H1 (cell line): Measurements from ENCODE around the gene CCNY. TPM values are rescaled to one million over a fixed set of nuclear protein-coding genes. Genes with fewer than 3 reads are reported as not detected.

Experiments used
- CTCF ChIA-PET: fragments of 300-600 bp; sonication (Branson Sonifier 250); formaldehyde crosslinking; loops from one replicate; lab custom pipeline; 2021; ENCODE audit not compliant: partially characterized antibody; lab: Charles Lee
- POLR2A ChIA-PET: fragments of 300-600 bp; sonication (Branson Sonifier 250); formaldehyde crosslinking; loops from one replicate; lab custom pipeline; 2021; ENCODE audit warnings: inconsistent platforms; ENCODE audit not compliant: partially characterized antibody; lab: Charles Lee
- DNase-seq, 2 experiments: peaks; one replicate each; pipeline versions ENCODE4 v3.0.0 to v3.0.0-alpha.2; 2010 to 2022; ENCODE audit warnings: low spot score in 2 of 2, low read depth in 1 of 2, mixed read lengths in 1 of 2
- FAIRE-seq: peaks from 2 replicates; lab custom pipeline; 2011; peaks lifted over from hg19 to GRCh38; lab: Jason Lieb, UNC
- H2AFZ ChIP-seq: 2 replicates; pipeline ENCODE4 v1.8.1; 2012; ENCODE audit warnings: low read length, inconsistent platforms
- H2AK5ac ChIP-seq: 2 replicates; pipeline ENCODE4 v1.6.1; 2013; ENCODE audit warnings: low read depth, low read length
- H2BK120ac ChIP-seq: replicated peaks from 2 replicates; pipeline ENCODE3; 2013; ENCODE audit warnings: low read depth, low read length, inconsistent platforms
- H2BK12ac ChIP-seq: 2 replicates; pipeline ENCODE4 v1.6.1; 2013; ENCODE audit warnings: low read depth, low read length
- H2BK15ac ChIP-seq: 2 replicates; pipeline ENCODE4 v1.6.1; 2013; ENCODE audit warnings: low read length
- H2BK20ac ChIP-seq: 2 replicates; pipeline ENCODE4 v1.6.1; 2013; ENCODE audit warnings: low read length
- H2BK5ac ChIP-seq: 2 replicates; pipeline ENCODE4 v1.6.1; 2013; ENCODE audit warnings: low read depth, low read length
- H3K14ac ChIP-seq: 2 replicates; pipeline ENCODE4 v1.6.1; 2013; ENCODE audit warnings: inconsistent platforms; ENCODE audit not compliant: insufficient read length
- H3K18ac ChIP-seq: 2 replicates; pipeline ENCODE4 v1.6.1; 2013; ENCODE audit warnings: low read length; ENCODE audit errors: extremely low read depth
- H3K23ac ChIP-seq: 2 replicates; pipeline ENCODE4 v1.6.1; 2013; ENCODE audit warnings: inconsistent platforms; ENCODE audit not compliant: insufficient read length
- H3K23me2 ChIP-seq: 2 replicates; pipeline ENCODE4 v1.6.1; 2013; ENCODE audit warnings: low read depth, low read length
- H3K27ac ChIP-seq: 2 replicates; pipeline ENCODE4 v1.6.1; 2011; ENCODE audit warnings: low read depth, low read length, inconsistent platforms
- H3K27me3 ChIP-seq, 4 experiments: replicated peaks in 1 of 4; 1 replicate in 1 of 4; 2 replicates in 3 of 4; pipeline versions ENCODE4 v1.6.1 to v1.8.1; 2011 to 2013; ENCODE audit warnings: low read length in 3 of 4, mild to moderate bottlenecking in 3 of 4, inconsistent platforms in 2 of 4, mixed read lengths in 2 of 4, moderate library complexity in 1 of 4; ENCODE audit not compliant: control insufficient read depth in 3 of 4, insufficient read depth in 3 of 4; ENCODE audit errors: extremely low read depth in 1 of 4
- H3K36me3 ChIP-seq, 4 experiments: 2 replicates each; pipeline versions ENCODE4 v1.6.1 to v1.8.1; 2011 to 2013; ENCODE audit warnings: mild to moderate bottlenecking in 4 of 4, low read length in 3 of 4, moderate library complexity in 2 of 4, control low read depth in 1 of 4, inconsistent platforms in 1 of 4; ENCODE audit not compliant: insufficient read depth in 4 of 4, control insufficient read depth in 2 of 4
- H3K4ac ChIP-seq: replicated peaks from 2 replicates; pipeline ENCODE3; 2013; ENCODE audit warnings: low read length, low read depth, mixed read lengths, inconsistent platforms; ENCODE audit not compliant: insufficient read length
- H3K4me1 ChIP-seq, 4 experiments: replicated peaks in 1 of 4; 1 replicate in 1 of 4; 2 replicates in 3 of 4; pipeline versions ENCODE4 v1.6.1 to v1.8.1; 2011 to 2013; ENCODE audit warnings: low read length in 3 of 4, inconsistent platforms in 2 of 4, mixed read lengths in 1 of 4; ENCODE audit not compliant: insufficient read depth in 4 of 4, control insufficient read depth in 3 of 4
- H3K4me2 ChIP-seq, 2 experiments: 2 replicates each; pipeline versions ENCODE4 v1.6.1 to v1.8.1; 2011 to 2013; ENCODE audit warnings: low read depth in 2 of 2, low read length in 2 of 2, control low read depth in 1 of 2, inconsistent platforms in 1 of 2, mild to moderate bottlenecking in 1 of 2; ENCODE audit not compliant: insufficient read depth in 1 of 2
- H3K4me3 ChIP-seq, 4 experiments: fragments of 200-600, 300-600 bp in 1 of 4; sonication (generic), shearing (Covaris generic), sonication (Bioruptor Twin) in 1 of 4; 2 replicates each; pipeline versions ENCODE4 v1.5.1 to v1.8.1; 2011 to 2016; ENCODE audit warnings: low read length in 4 of 4, low read depth in 3 of 4, control low read depth in 2 of 4, inconsistent platforms in 2 of 4, mild to moderate bottlenecking in 2 of 4, mixed read lengths in 1 of 4, moderate library complexity in 1 of 4; ENCODE audit not compliant: insufficient read depth in 2 of 4; ENCODE audit errors: extremely low read depth in 1 of 4
- H3K56ac ChIP-seq: replicated peaks from 2 replicates; pipeline ENCODE3; 2013; ENCODE audit warnings: low read depth, mild to moderate bottlenecking, mixed read lengths, low read length, inconsistent platforms; ENCODE audit not compliant: insufficient read length
- H3K79me1 ChIP-seq: 2 replicates; pipeline ENCODE4 v1.6.1; 2013; ENCODE audit warnings: low read depth, low read length, control low read depth
- H3K79me2 ChIP-seq, 2 experiments: 2 replicates each; pipeline versions ENCODE4 v1.6.1 to v1.8.1; 2012 to 2013; ENCODE audit warnings: low read length in 2 of 2, mild to moderate bottlenecking in 2 of 2, inconsistent platforms in 1 of 2; ENCODE audit not compliant: insufficient read depth in 2 of 2, control insufficient read depth in 1 of 2
- H3K9ac ChIP-seq, 4 experiments: replicated peaks in 1 of 4; 1 replicate in 1 of 4; 2 replicates in 3 of 4; pipeline versions ENCODE4 v1.6.1 to v1.8.1; 2011 to 2013; ENCODE audit warnings: low read depth in 3 of 4, low read length in 3 of 4, control low read depth in 2 of 4, mild to moderate bottlenecking in 2 of 4, moderate library complexity in 2 of 4, inconsistent platforms in 1 of 4; ENCODE audit errors: extremely low read depth in 1 of 4
- H3K9me3 ChIP-seq, 2 experiments: 2 replicates each; pipeline versions ENCODE4 v1.6.1 to v1.8.1; 2012 to 2013; ENCODE audit warnings: mild to moderate bottlenecking in 2 of 2, moderate library complexity in 2 of 2, control low read depth in 1 of 2, inconsistent platforms in 1 of 2, low read depth in 1 of 2, low read length in 1 of 2, mixed read lengths in 1 of 2; ENCODE audit not compliant: insufficient read depth in 2 of 2
- H4K20me1 ChIP-seq, 2 experiments: replicated peaks in 1 of 2; 2 replicates each; pipeline versions ENCODE3 to v1.8.1; 2011 to 2013; ENCODE audit warnings: inconsistent platforms in 2 of 2, low read length in 2 of 2, mild to moderate bottlenecking in 1 of 2; ENCODE audit not compliant: insufficient read depth in 2 of 2, control insufficient read depth in 1 of 2
- H4K5ac ChIP-seq: 2 replicates; pipeline ENCODE4 v1.6.1; 2013; ENCODE audit warnings: low read length, low read depth, mixed read lengths, inconsistent platforms; ENCODE audit not compliant: insufficient read length
- H4K8ac ChIP-seq: 2 replicates; pipeline ENCODE4 v1.8.0; 2013; ENCODE audit warnings: mild to moderate bottlenecking, moderate library complexity, low read length, inconsistent platforms; ENCODE audit not compliant: insufficient read depth; ENCODE audit errors: extremely low read depth
- H4K91ac ChIP-seq: replicated peaks from 2 replicates; pipeline ENCODE3; 2013; ENCODE audit warnings: low read length, mixed read lengths, inconsistent platforms; ENCODE audit not compliant: insufficient read length
- CBX5 ChIP-seq: fragments of 300-800, 300-1000 bp; sonication (generic); IDR thresholded peaks from 2 replicates; pipeline ENCODE4 v1.7.1; 2016; ENCODE audit warnings: antibody characterized with exemption, low read length, low read depth
- EP300 ChIP-seq, 2 experiments: IDR thresholded peaks; 1 replicate in 1 of 2; 2 replicates in 1 of 2; pipeline ENCODE4 v1.6.1; 2011 to 2012; ENCODE audit warnings: low read depth in 2 of 2, low read length in 2 of 2, mild to moderate bottlenecking in 2 of 2, borderline replicate concordance in 1 of 2, inconsistent platforms in 1 of 2, moderate library complexity in 1 of 2
- NANOG ChIP-seq: IDR thresholded peaks from 2 replicates; pipeline ENCODE4 v1.6.1; 2011; ENCODE audit warnings: low read length, low read depth, mild to moderate bottlenecking, inconsistent platforms; ENCODE audit not compliant: insufficient read depth, poor library complexity, severe bottlenecking
- WGBS, 2 experiments: shearing (Covaris generic) in 1 of 2; methylation state at CpG; one replicate each; pipeline versions ENCODE4 v1.1.6 to v1.1.7; 2013 to 2015; ENCODE audit warnings: low lambda C conversion rate in 2 of 2, mixed read lengths in 2 of 2, inconsistent platforms in 1 of 2, low coverage in 1 of 2, missing lambda C conversion rate in 1 of 2; ENCODE audit not compliant: insufficient replicate concordance in 2 of 2, insufficient coverage in 1 of 2, insufficient read length in 1 of 2; ENCODE audit errors: extremely low coverage in 1 of 2, missing lambda C conversion rate in 1 of 2; 5-methylcytosine and 5-hydroxymethylcytosine counted together
- polyA plus RNA-seq, 7 experiments: library from polyadenylated mRNA; depleted of rRNA in 3 of 7; stranded (reverse) in 5 of 7; unstranded in 2 of 7; fragments of >200 nt in 5 of 7; fragments of 200-250 nt in 2 of 7; gene quantifications; 1 replicate in 5 of 7; 2 replicates in 1 of 7; 4 replicates in 1 of 7; pipeline versions ENCODE4 v1.2.1 to v1.2.3, GENCODE V29; 2011 to 2013; ENCODE audit warnings: missing spikeins in 2 of 7, mixed read lengths in 2 of 7
- total RNA-seq: library from RNA; stranded (reverse); fragmentation: NEBNext Ultra II Directional; extraction: Animal tissue kit (Norgen Biotek cat#: 25700); gene quantifications from 2 replicates; pipeline ENCODE4 v1.2.1, GENCODE V29; 2021

CCNY gene
- total and polyA plus RNA-seq, 2 of the 8 experiments (the other 6 are each of a cell fraction or from before 2014, with no cell fraction given) = 25.3 to 68.2 TPM

GRCh38 chr10:35448687-35449662 lies 112.7 kb downstream of the CCNY start:
- Histone ChIP-seq H2BK20ac (peak overlapping the region; percentile 87; the same call in 1 of the 2 replicates), H2AFZ (no peak overlapping the region), H3K9ac (no peak overlapping the region), H4K8ac (no peak overlapping the region), H3K27ac (no peak overlapping the region), H2AK5ac (peak overlapping the region; percentile 96), H4K91ac (peak overlapping the region; percentile 47), H3K56ac (no peak overlapping the region), H3K4me1 (peaks cover 3 to 18% (median 9%) of the 10 kb centered on the region in 4 experiments), H3K18ac (peak overlapping the region; percentile 66; the same call in 1 of the 2 replicates), H3K79me1 (peaks cover 15% of the 10 kb centered on the region), H2BK5ac (peak overlapping the region; percentile 44), H2BK15ac (no peak overlapping the region), H3K23ac (no peak overlapping the region), H3K4me2 (no peak overlapping the region), H2BK12ac (peak overlapping the region; percentile 96; the same call in 1 of the 2 replicates), H3K23me2 (peaks cover 2% of the 10 kb centered on the region; the same call in 1 of the 2 replicates), H2BK120ac (no peak overlapping the region), H4K5ac (peak overlapping the region; percentile 26), H3K79me2 (peaks cover 0 to 85% of the 10 kb centered on the region in 2 experiments; a peak in 2 of 4 replicates), H3K36me3 (no peaks in the 10 kb centered on the region), H3K9me3 (no peaks in the 10 kb centered on the region), H3K14ac (no peak overlapping the region), H3K4me3 (no peak overlapping the region), H3K27me3 (no peaks in the 10 kb centered on the region), H4K20me1 (peaks cover 0 to 10% of the 10 kb centered on the region in 2 experiments), H3K4ac (peak overlapping the region; percentile 25)
- TF ChIP-seq NANOG (no peak), CBX5 (no peak), EP300 (IDR thresholded peaks at IDR 0.05; ENCODE audit: borderline replicate concordance in 1 of 2, low read depth in 2 of 2, low read length in 2 of 2) (no peak)
- 86% methylated on average over 10 of the region's 11 CpGs; no CpG with 5 or more reads in 1 of the 2 experiments for WGBS, 2 experiments
- FAIRE-seq (no peak), DNase-seq (no peak)
- CTCF ChIA-PET = interaction anchor here (0.6 to 1.5 kb wide), 2 partner anchors 49 to 150 kb away, joined by 3 to 4 read pairs; no protein-coding TSS in a partner anchor
- POLR2A ChIA-PET = interaction anchor here (1.0 kb wide), 2 partner anchors 16 to 26 kb away, joined by 3 read pairs; no protein-coding TSS in a partner anchor
